Fibroblast of villous mesenchyme (primary cell): ENCODE results near the gene TOR2A. TPM values are rescaled to one million over a fixed set of nuclear protein-coding genes. Genes with fewer than 3 reads are reported as not detected.

Experiments used
- DNase-seq: peaks from one replicate; pipeline ENCODE4 v3.0.0-alpha.2; 2010; ENCODE audit warnings: low read depth
- H3K4me3 ChIP-seq: 2 replicates; pipeline ENCODE4 v1.5.1; 2011; ENCODE audit warnings: low read depth, mild to moderate bottlenecking, low read length
- total RNA-seq: library from RNA; depleted of rRNA; stranded (reverse); fragments of >200 nt; gene quantifications from 2 replicates; pipeline ENCODE4 v1.2.3, GENCODE V29; 2012
- TF ChIP-seq, protein P1 (sequence below): IDR thresholded peaks from 2 replicates; pipeline ENCODE4 v1.5.1; 2012; ENCODE audit warnings: low read depth, mild to moderate bottlenecking, low read length; ENCODE audit not compliant: insufficient read depth

Gene TOR2A
- total RNA-seq, 1 donor: 5.2 TPM

DNA sequence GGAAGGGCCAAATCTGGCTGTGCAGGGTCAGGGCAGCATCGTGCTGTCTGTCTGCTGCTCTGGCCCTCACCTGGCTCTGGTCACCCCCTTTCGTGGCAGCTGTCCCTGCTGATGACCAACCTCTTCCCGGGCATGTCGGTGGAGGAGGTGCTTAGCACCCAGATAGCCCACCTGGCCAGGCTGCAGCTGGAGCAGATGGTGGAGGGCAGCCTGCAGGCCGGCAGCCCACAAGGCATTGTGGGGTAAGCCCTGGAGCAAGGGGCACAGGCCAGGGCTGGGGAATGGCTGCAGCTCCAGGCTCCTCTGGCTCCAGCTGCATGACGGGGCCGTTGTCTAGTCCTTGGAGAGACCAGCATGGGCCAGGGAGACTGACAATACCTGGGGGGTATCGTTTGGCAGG, 8.2 kb downstream of the TOR2A start:
- DNase-seq: no peak
- TF ChIP-seq, protein P1, sequence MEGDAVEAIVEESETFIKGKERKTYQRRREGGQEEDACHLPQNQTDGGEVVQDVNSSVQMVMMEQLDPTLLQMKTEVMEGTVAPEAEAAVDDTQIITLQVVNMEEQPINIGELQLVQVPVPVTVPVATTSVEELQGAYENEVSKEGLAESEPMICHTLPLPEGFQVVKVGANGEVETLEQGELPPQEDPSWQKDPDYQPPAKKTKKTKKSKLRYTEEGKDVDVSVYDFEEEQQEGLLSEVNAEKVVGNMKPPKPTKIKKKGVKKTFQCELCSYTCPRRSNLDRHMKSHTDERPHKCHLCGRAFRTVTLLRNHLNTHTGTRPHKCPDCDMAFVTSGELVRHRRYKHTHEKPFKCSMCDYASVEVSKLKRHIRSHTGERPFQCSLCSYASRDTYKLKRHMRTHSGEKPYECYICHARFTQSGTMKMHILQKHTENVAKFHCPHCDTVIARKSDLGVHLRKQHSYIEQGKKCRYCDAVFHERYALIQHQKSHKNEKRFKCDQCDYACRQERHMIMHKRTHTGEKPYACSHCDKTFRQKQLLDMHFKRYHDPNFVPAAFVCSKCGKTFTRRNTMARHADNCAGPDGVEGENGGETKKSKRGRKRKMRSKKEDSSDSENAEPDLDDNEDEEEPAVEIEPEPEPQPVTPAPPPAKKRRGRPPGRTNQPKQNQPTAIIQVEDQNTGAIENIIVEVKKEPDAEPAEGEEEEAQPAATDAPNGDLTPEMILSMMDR: no peak
- no peak overlapping the region for H3K4me3 ChIP-seq

DNA sequence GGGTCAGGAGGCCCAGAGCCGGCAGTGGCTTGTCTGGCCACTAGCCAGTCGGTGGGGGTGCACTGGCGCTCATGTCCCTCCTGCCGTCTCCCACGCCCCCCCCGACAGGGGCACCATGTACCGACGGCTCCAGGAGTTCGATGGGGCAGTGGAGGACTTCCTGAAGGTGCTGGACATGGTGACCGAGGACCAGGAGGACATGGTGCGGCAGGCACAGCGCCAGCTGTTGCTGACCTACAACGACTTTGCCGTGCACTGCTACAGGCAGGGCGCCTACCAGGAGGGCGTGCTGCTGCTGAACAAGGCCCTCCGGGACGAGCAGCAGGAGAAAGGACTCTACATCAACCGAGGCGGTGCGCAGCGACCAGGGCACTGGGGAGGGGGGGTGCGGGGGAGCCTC, 11.1 kb downstream of the TOR2A start:
- TF ChIP-seq, protein P1: no peak
- no peak overlapping the region for H3K4me3 ChIP-seq
- no peak for DNase-seq

DNA sequence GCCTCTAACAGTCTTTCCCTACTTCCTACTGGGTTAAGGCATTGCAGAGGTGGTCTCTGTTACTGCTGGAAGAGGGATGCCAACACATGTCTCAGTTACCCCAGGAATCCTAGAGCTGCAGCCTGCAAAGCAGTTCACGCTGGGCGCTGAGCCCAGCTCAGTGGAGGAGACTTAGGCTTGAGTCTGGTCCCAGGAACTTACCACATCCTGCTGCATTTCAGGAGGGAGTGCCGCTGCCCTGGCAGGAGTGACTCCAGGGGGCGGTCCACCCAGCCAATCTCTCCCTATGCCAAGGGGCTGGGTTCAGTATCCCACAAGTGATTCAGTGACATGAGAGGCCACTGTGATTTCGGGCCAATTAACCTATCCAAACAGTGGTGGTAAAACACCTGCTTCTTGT, 11.7 kb downstream of the TOR2A start:
- H3K4me3 ChIP-seq: no peak overlapping the region
- no peak for DNase-seq

DNA sequence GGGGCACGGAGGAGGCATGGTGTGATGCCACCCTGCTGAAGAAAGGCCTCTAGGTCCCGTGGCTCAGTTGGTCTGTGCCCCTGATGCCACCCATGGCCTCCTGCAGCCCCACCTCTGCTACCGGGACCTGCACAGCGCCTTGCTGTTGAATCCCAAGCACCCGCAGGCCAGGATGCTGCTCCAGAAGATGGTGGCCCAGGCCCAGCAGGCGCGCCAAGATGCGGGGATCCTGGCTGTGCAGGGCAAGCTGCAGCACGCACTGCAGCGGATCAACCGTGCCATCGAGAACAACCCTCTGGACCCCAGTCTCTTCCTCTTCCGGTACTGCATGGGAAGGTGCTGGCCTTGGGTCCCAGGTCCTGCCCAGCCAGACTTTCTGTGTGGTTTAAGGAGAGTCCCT, 12.1 kb downstream of the TOR2A start:
- H3K4me3 ChIP-seq: no peak overlapping the region
- no peak for DNase-seq
- TF ChIP-seq, protein P1: no peak

More for the DNA sequence above, 11.7 kb downstream of the TOR2A start:
- TF ChIP-seq, protein P1: no peak

DNA sequence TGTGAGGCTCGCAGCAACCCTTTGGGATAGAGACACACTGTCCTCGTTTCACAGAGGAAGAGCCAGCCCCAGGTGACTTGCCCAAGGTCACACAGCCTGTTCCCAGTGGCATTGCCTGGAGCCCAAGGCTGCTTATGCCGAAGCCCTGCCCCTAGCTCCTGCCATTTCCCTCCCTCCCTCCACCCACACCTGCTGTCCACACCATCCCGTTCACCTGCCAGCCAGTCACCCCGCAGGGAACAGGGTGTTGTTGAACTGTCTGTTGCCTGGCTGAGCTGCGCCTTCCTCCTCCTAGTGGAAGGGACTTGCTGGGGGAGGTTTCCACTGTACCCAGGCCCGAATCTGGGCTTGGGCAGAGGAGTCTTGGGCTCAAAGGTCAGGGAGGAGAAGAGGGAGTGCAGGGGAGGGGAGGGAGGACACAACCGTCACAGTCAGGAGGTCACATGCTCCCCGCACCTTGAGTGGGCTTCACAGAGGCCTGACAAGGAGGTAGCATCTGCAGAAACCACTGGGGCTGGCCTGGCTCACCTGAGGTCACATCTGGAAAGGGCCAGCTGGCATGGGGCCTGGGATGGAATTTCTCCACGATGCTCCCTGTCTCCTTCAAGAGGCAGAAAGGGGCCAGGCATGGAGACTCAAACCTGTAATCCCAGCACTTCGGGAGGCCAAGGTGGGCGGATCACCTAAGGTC, 12.9 kb downstream of the TOR2A start:
- no peak for DNase-seq
- no peak overlapping the region for H3K4me3 ChIP-seq
- TF ChIP-seq, protein P1: no peak

DNA sequence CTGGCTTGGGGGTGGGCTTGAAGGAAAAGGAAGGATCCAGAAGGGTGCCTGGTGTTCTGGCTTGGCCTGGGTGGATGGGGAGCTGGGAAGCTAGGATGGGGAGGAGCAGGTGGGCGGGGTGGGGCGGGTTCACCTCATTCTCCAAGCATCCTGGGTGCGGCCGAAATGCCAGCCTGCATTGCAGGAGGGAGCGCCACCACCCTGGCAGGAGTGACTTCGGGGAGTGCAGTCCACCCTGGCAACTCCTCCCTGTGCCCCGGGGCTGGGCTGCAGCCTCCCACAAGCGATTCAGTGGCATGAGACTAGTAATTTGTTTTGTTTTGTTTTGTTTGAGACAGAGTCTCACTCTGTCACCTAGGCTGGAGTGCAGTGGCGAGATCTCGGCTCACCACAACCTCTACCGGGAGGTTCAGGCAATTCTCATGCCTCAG, 13.7 kb downstream of the TOR2A start:
- TF ChIP-seq, protein P1: no peak
- DNase-seq: no peak

DNA sequence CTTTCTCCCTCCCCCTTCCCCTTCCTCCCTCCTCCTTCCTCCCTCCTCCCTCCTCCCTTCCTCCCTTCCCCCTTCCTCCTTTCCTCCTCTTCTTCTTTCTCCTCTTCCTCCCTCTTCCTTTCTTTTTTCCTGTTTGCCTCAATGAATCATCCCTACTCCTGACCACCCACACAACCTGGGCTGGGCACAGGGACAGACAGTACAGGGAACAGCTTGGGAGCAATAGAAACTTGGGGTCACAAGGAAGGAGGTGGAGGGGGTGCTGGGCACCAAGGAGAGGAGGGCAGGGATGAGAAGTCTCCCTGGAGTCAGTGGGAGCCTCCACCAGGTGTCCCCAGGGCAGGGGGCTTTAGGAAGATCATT, 14.2 kb downstream of the TOR2A start:
- TF ChIP-seq, protein P1: no peak
- H3K4me3 ChIP-seq: no peak overlapping the region
- DNase-seq: no peak

More for the DNA sequence above, 13.7 kb downstream of the TOR2A start:
- H3K4me3 ChIP-seq: no peak overlapping the region
